Mucosa of descending colon (tissue), 3 donors: ENCODE data around the gene LAMP5. TPM values are rescaled to one million over a fixed set of nuclear protein-coding genes. Genes with fewer than 3 reads are reported as not detected.

Experiments
- ATAC-seq: fragments of 200-7000 bp; cut with Tn5 transposase; one replicate; pipeline ENCODE4 v1.9.1; 2020; ENCODE audit warnings: mild to moderate bottlenecking, moderate library complexity
- DNase-seq, 3 donors: peaks; one replicate each; pipeline ENCODE4 v3.0.0-alpha.2; 2020
- H3K36me3 ChIP-seq: fragments of 200-600 bp; one replicate; pipeline ENCODE4 v1.8.0; 2021; ENCODE audit warnings: low read depth, mild to moderate bottlenecking
- H3K4me1 ChIP-seq: fragments of 200-600 bp; one replicate; pipeline ENCODE4 v1.8.0; 2021; ENCODE audit warnings: low read depth, mild to moderate bottlenecking
- H3K4me3 ChIP-seq: fragments of 200-600 bp; one replicate; pipeline ENCODE4 v1.8.0; 2021; ENCODE audit warnings: mild to moderate bottlenecking
- H3K9me3 ChIP-seq: fragments of 200-600 bp; one replicate; pipeline ENCODE4 v1.8.0; 2021; ENCODE audit warnings: mild to moderate bottlenecking
- CTCF ChIP-seq: fragments of 200-600 bp; IDR thresholded peaks from one replicate; pipeline ENCODE4 v1.8.0; 2022; ENCODE audit warnings: antibody characterized with exemption, mild to moderate bottlenecking
- intact Hi-C, 2 donors: fragments of 100-400 bp; cut with DNase I in 1 of 2; cut with micrococcal nuclease in 1 of 2; formaldehyde crosslinking; loops; one replicate each; pipeline versions ENCODE4 v1.11.0 to v1.11.1; 2022; cut with DNase I, micrococcal nuclease
- total RNA-seq, 3 donors: library from RNA; stranded (reverse); fragmentation: NEBNext Ultra II Directional in 2 of 3; extraction: Animal tissue kit (Norgen Biotek cat#: 25700) in 2 of 3; gene quantifications; one replicate each; pipeline versions ENCODE4 v1.2.1 to v1.2.4, GENCODE V29; 2021 to 2023
- donor health status: DM: no; HTN: no; CAD: no; lungs with moderate emphysema.
- donor health status: DM: no; HTN: no; CAD: no.
- donor health status: DM: no; HTN: yes; CAD: no.

LAMP5 gene
- total RNA-seq, 3 donors from 2014 or later, result 0.31 to 0.51 TPM; not detected in 1

GRCh38 chr20:9476637-9477036, 37.8 kb upstream of the LAMP5 start:
- no peaks in the 10 kb centered on the region for H3K4me1 ChIP-seq
- no peaks in the 10 kb centered on the region for H3K9me3 ChIP-seq
- no peak for TF ChIP-seq CTCF
- intact Hi-C loops, result no loop called here
- no peaks in the 10 kb centered on the region for H3K36me3 ChIP-seq
- no peak for ATAC-seq
- no peak overlapping the region for H3K4me3 ChIP-seq
- DNase-seq, result no peak

GRCh38 chr20:9478771-9479170, 35.6 kb upstream of the LAMP5 start:
- intact Hi-C loops, result no loop called here
- no peak for ATAC-seq
- no peak for DNase-seq
- no peak overlapping the region for H3K4me3 ChIP-seq
- H3K9me3 ChIP-seq, result no peaks in the 10 kb centered on the region
- H3K36me3 ChIP-seq, result no peaks in the 10 kb centered on the region
- no peaks in the 10 kb centered on the region for H3K4me1 ChIP-seq
- no peak for TF ChIP-seq CTCF

DNA sequence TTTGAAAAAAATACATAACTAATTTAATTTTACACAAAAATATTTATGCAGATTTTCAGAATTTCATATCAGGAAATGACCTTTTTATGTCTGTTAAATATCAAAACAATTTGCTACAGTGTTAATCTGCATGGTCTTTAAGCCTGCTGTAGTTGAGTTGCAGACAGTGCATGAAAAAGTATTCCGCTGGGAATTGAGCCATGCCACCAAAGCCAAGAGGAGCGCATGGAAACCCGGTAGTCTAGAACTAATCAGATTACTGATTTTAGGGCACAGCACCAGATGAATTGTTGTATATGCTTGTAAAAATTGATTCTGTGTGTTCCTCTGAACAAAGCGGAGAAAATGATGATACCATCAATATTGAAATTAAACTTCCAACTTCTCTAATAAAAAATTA, 34.3 kb upstream of the LAMP5 start:
- no peak overlapping the region for H3K4me3 ChIP-seq
- H3K36me3 ChIP-seq, result no peaks in the 10 kb centered on the region
- intact Hi-C loops, result no loop called here
- no peaks in the 10 kb centered on the region for H3K4me1 ChIP-seq
- DNase-seq, result no peak
- no peak for ATAC-seq
- no peak for TF ChIP-seq CTCF
- H3K9me3 ChIP-seq, result no peaks in the 10 kb centered on the region

DNA sequence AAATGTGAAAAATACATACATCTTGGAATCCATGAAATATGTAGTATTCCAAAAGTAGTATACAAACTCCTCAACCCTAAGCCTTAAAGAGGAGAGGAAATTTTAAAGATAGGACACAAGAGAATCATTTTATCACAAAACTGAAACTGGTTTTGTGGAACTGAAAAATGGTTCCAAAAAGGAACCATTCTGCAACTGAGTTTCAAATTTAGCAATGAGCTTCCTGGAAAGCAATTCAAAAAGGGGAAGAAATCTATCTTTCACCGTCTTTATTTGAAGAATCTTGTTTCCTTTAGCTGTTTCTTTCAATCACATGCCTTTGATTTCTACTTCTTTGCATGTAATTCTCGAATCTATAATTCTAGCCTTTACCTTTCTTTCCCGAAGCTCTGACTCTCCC, 32.2 kb upstream of the LAMP5 start:
- intact Hi-C loops, result no loop called here

DNA sequence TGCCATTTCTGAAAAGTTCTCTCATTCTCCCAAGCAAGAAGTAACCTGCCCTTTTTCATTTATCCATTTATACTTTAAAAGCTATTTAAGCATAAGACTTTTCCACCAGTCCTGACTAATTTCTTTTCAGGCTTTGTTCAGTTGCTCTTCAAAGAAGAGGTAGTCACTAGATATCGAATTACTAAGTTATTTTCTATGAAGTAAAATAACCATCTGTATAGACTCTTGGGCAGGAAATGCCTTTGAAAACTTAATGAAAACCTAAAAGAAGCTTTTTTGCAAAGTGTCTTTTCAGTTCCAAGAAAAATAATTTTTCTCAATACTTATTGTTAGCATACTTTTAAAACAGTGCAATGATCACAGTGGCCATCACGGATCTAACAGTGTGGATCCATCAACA, 31.3 kb upstream of the LAMP5 start:
- TF ChIP-seq CTCF, result no peak
- no peak for DNase-seq
- no peak for ATAC-seq

More for the DNA sequence above, 32.2 kb upstream of the LAMP5 start:
- Histone ChIP-seq H3K9me3 (no peaks in the 10 kb centered on the region), H3K36me3 (no peaks in the 10 kb centered on the region), H3K4me1 (no peaks in the 10 kb centered on the region), H3K4me3 (no peak overlapping the region)
- ATAC-seq (no peak), DNase-seq (no peak)
- no peak for TF ChIP-seq CTCF

DNA sequence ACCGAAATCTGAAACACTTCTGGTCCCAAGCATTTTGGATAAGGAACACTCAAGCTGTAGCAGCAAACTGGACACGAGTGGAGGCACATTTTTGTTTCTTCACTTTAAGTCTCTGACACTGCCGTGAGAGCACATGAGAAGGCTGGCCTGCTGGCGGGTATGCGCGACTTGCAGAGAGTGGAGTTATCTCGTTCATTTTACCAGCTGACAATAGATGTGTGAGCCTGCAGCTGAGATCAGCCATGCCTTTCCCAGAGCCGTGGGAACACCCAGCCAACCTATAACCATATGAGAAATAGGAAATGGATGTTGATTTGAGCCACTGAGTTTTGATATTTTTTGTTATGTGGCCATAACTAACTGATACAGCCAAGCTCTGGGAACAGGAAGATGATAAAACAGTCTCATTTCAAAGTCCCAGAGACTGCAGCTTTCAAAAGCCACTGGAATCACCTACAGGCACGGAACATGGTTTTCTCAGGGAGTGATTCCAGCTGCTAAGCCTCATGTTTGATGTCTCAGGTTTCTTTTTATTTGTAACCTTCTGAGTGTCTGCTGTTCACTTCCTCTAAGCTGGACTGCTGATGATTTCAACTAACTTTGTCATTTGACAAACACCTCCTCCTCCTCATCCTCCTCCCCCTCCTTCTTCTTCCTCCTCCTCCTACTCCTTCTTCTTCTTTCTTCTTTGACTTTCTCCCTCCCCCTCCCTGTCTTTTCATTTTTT, 28.6 kb upstream of the LAMP5 start:
- no peak for TF ChIP-seq CTCF
- Histone ChIP-seq H3K9me3 (no peaks in the 10 kb centered on the region), H3K4me1 (no peaks in the 10 kb centered on the region), H3K36me3 (no peaks in the 10 kb centered on the region), H3K4me3 (no peak overlapping the region)
- ATAC-seq (no peak), DNase-seq (no peak)
- intact Hi-C loops, result no loop called here

More for the DNA sequence above, 31.3 kb upstream of the LAMP5 start:
- intact Hi-C loops, result no loop called here
- no peaks in the 10 kb centered on the region for H3K9me3 ChIP-seq
- no peaks in the 10 kb centered on the region for H3K4me1 ChIP-seq
- no peaks in the 10 kb centered on the region for H3K36me3 ChIP-seq
- H3K4me3 ChIP-seq, result no peak overlapping the region
